Activated CD4-positive, alpha-beta T cell treated with anti-CD3 and anti-CD28 coated beads for 48 hours (primary cell): ENCODE data around the gene SMARCAL1.
"Not testable (repeated sequence)": the region's sequence is repeated elsewhere in the genome, so short reads cannot be mapped to it uniquely, and the experiment has no call there.

Experiments used
- DNase-seq: peaks from one replicate; pipeline ENCODE4 v3.0.0-alpha.2; 2020

SMARCAL1 gene

GRCh38 chr2:216412022-216412999, at the start of gene SMARCAL1:
Gene SMARCAL1, plus strand, starts transcription at chr2:216412484. Its CDS starts 2,221 bp downstream, at chr2:216414705.
- DNase-seq: peak; percentile 99

GRCh38 chr2:216362730-216363129, 49.6 kb upstream of the SMARCAL1 start:
- no peak for DNase-seq

DNA sequence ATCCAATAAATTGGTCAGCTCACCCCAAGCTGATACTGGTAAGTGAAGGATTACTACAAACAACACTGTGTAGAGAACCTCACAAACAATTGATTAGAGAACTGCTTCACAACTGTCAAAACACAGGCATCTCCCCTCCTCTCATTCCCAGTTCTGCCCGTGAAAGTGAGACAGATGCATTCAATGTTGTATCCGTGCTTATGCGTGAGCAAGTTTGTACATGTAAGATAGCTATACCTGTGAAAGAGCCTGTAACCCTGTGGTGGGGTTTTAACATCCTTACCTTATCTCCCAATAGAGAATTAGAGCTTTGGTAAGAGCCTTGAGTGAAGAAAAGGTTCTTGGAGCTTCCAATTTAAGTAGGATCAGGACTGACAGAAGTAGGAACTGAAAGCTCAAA, 49.1 kb upstream of the SMARCAL1 start:
- DNase-seq: no peak

GRCh38 chr2:216365518-216365917, 46.8 kb upstream of the SMARCAL1 start:
- DNase-seq: no peak

GRCh38 chr2:216366777-216367471, 45.4 kb upstream of the SMARCAL1 start:
- no peak for DNase-seq

- no peak for DNase-seq
Observed at GRCh38 chr2:216369821-216370220, 42.5 kb upstream of the SMARCAL1 start.

GRCh38 chr2:216370961-216371712, 41.1 kb upstream of the SMARCAL1 start:
- DNase-seq: no peak

DNA sequence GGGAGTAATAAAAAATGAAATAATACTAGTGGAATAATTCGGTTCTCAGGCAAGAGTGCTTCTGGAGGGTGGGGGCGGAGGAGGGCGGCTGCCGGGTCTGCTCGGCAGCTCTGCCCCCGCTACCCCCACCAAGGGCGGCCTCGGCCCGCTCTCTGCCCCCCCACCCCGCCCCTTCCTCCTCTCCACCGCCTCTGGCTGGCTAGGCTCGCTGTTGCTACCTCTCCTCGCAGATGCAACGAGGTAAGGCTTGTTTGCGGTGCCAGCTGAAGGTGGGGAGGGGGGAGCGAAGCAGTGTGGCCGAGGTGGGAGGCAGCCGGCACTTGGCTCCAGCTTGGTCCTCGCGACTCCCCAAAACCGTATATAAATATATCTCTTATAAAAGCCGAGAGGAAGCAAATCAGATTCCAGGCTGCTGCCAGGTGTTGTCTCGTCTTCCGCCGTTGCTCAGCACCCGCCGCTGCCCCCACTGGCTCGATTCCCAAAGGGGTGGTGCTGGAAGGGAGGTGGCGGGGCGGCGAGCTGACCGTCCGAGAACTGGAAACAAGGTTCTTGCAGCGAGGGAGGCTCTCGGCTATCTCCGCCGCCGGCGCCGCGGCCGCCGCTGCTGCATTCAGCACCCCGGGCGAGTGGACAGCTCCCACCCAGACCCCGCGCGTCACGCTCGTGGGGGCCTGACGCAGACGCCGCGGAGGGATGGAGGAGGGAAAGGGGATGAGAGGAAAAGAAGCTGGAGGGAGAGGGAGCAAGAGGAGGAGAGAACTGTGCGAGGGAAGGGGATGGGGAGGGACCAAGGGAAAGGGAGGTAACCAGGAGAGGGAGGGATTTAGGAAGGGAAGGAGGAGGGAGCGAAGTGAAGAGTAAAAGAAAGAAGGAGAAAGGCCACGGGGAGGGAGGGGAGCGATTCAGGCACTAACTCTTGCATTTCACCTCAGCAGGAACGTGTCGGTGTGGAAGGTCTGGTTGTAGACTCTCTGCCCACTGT, 40.3 kb upstream of the SMARCAL1 start, which contains the start of gene MARCHF4:
MARCHF4 (minus strand) TSS at position 763 of the 982 bp plus-strand sequence. CDS start 2,223 bp downstream, outside the sequence.
- DNase-seq: peak; percentile 73

GRCh38 chr2:216372761-216373291, 39.5 kb upstream of the SMARCAL1 start:
- DNase-seq: no peak

- DNase-seq: no peak
Observed at GRCh38 chr2:216373896-216374295, 38.4 kb upstream of the SMARCAL1 start.

DNA sequence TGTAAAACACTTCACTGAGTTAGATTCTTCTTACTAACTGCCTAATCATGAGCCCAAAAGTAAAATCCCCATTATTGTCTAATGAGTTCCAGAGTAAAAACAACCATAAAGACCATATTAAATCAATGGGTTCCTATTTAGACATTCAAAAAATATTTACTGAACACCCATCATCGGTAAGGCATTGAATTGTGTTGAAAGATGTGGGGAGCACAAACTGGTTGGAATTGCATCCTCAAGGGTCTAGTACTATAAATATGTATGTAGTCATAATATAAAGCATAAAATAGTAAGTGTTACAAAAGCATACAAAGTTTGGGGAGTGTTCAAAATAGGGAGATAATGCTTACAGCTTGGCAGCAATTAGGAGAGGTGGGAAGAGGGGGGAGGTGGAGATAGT, 37.0 kb upstream of the SMARCAL1 start:
- DNase-seq: no peak

GRCh38 chr2:216379977-216380376, 32.3 kb upstream of the SMARCAL1 start:
- no peak for DNase-seq

DNA sequence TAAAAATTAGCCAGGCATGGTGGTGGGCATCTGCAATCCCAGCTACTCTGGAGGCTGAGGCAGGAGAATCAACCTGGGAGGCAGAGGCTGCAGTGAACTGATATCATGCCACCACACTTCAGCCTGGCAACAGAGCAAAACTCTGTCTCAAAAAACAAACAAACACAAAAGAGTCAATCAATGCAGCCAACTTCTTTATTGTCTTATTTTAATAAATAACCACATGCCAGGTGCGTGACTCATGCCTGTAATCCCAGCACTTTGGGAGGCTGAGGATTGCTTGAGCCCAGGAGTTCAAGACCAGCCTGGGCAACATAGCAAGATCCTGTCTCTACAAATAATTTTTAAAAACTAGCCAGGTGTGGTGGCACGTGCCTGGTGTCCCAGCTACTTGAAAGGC, 27.9 kb upstream of the SMARCAL1 start:
- not testable (repeated sequence) for DNase-seq

DNA sequence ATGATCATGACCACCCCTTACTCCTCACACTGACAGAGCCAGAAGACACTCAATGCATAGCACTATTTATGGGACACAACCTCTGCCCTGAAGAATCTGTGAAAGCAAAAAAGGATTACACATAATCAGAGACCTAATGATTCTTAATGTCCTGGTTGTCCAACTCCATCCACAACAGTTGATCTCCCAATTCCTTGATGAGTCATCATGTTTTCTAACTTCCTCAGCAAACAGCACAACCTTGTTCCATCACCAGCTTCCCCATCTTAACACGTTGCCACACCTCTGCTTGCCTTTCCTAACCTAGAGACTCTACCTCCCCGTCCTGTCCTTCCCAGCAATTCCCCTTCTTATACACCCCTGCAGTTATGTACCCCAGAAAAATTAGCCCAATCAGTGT, 26.8 kb upstream of the SMARCAL1 start:
- DNase-seq: no peak

DNA sequence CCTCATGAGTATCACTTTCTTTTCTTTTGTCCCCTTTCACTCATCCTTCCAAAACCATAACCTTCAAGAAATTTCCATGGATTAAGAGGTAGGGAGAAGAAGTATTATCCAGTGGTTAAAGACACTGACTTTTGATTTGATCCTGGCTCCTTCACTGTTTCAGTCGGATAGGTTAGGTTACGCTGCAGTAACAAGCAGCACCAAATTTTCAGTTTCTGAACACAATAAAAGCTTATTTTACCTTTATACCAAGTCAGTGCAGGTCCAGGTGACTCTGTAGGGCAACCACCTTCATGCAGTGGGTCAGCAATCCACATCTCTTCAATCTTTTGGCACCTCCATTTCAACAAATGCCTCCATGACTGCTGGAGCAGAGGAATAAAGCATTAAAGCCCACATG, 25.0 kb upstream of the SMARCAL1 start:
- DNase-seq: no peak

- peak; percentile 40 for DNase-seq
Observed at GRCh38 chr2:216388046-216388884, 24.0 kb upstream of the SMARCAL1 start.

DNA sequence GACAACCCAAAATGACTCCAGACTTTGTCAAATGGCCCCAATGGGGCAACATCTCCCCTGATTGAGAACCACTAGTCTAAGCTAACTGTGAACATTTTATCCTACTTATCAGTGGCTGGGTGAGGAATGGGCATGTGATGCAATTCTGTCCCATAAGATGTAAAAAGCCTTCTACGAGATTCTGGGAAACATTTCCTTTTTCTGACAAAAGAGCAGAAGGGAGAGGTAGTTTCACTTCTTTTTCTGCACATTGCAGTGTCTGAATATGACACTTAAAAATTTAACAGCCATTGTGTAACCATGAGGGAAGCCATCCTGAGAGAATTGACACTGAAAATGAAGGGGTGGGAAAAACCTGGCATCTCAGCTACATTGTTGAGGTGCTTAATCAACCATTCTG, 22.7 kb upstream of the SMARCAL1 start:
- DNase-seq: no peak

- DNase-seq: no peak
Observed at GRCh38 chr2:216391401-216391800, 20.9 kb upstream of the SMARCAL1 start.

- no peak for DNase-seq
Observed at GRCh38 chr2:216392018-216392562, 20.2 kb upstream of the SMARCAL1 start.
